SK-N-MC (cell line): Measurements from ENCODE around the gene PLD5.

Experiments used
- EZH2 ChIP-seq: fragments of 200-600 bp; sonication (generic); IDR thresholded peaks from one replicate; pipeline ENCODE4 v1.6.1; 2017; ENCODE audit warnings: antibody characterized with exemption
- POLR2AphosphoS5 ChIP-seq: IDR thresholded peaks from 2 replicates; pipeline ENCODE4 v1.6.1; 2012; ENCODE audit warnings: mild to moderate bottlenecking, low read depth, low read length, borderline replicate concordance

DNA sequence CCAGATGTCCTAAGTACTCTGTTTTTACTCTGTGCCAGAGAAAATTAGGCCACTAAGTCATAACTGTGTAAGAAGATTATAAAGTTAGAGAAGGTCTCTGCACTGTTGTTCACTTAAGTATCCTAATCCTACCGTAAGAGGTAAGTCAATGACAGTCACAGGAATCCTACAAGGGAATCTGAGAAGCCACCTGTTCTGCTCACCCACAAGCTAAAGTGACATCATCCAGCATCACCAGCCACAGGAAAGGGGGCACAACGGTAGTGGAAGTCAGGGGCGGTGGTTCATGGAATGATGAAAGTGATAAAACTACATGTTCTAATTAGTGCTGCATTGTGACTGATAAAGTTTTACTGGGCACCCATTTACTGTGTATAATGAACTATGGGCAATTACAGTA lies 92.7 kb downstream of the PLD5 start:
- no peak for TF ChIP-seq EZH2
- TF ChIP-seq POLR2AphosphoS5: no peak
